Measurements from ENCODE around the gene DGKI.

DNA sequence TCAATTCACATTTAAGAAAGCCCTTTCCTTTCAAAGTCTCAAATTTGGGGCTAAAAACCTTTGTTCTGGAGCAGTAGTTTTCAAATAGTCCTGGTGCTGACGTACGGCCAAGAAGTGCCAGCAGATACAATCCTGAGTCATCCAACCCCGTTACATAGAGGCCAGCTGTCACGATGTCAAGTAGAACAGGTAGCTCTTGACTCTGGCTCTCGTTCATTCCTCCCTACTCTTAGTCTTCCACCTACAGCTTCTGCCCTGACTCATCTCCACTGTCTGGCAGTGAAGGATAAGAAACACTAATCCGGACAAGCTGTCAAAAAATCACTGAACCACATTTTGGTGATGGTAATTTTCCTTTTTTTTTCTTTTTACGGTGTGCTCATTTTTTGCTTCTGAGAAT is 370.8 kb downstream of the DGKI start:
- no peak for TF ChIP-seq EZH2 (IDR thresholded peaks at IDR 0.05; ENCODE audit: low read length, missing control alignments)
- TF ChIP-seq, protein P1, sequence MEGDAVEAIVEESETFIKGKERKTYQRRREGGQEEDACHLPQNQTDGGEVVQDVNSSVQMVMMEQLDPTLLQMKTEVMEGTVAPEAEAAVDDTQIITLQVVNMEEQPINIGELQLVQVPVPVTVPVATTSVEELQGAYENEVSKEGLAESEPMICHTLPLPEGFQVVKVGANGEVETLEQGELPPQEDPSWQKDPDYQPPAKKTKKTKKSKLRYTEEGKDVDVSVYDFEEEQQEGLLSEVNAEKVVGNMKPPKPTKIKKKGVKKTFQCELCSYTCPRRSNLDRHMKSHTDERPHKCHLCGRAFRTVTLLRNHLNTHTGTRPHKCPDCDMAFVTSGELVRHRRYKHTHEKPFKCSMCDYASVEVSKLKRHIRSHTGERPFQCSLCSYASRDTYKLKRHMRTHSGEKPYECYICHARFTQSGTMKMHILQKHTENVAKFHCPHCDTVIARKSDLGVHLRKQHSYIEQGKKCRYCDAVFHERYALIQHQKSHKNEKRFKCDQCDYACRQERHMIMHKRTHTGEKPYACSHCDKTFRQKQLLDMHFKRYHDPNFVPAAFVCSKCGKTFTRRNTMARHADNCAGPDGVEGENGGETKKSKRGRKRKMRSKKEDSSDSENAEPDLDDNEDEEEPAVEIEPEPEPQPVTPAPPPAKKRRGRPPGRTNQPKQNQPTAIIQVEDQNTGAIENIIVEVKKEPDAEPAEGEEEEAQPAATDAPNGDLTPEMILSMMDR (conservative IDR thresholded peaks at IDR 0.05 in 1 of 2, IDR thresholded peaks at IDR 0.05 in 1 of 2; ENCODE audit: low read depth in 1 of 2, low read length in 2 of 2) = no peak
